ENCODE data around the gene HTR3D. TPM values are rescaled to one million over a fixed set of nuclear protein-coding genes. Genes with fewer than 3 reads are reported as not detected.
"Not testable (repeated sequence)": the region's sequence is repeated elsewhere in the genome, so short reads cannot be mapped to it uniquely, and the experiment has no call there.

Gene HTR3D
- total RNA-seq, 2 donors from 2014 or later: not detected

- intact Hi-C loops (cut with DNase I, micrococcal nuclease): loop anchor here in 1 of 2 donors (10.0 kb wide), 1 partner anchor 117 kb away; no protein-coding TSS in a partner anchor
- ATAC-seq: peak; percentile 73
- peak; percentile 37 for DNase-seq
These were observed 19.3 kb upstream of the HTR3D start for GRCh38 chr3:184011937-184012889.

- ATAC-seq (peak; percentile 47), DNase-seq (peak; percentile 24 to 46)
- intact Hi-C loops (cut with DNase I, micrococcal nuclease): loop anchor here in 1 of 2 donors (10.0 kb wide), 1 partner anchor 121 kb away; no protein-coding TSS in a partner anchor
These were observed 16.0 kb upstream of the HTR3D start for GRCh38 chr3:184015381-184016019.

DNA sequence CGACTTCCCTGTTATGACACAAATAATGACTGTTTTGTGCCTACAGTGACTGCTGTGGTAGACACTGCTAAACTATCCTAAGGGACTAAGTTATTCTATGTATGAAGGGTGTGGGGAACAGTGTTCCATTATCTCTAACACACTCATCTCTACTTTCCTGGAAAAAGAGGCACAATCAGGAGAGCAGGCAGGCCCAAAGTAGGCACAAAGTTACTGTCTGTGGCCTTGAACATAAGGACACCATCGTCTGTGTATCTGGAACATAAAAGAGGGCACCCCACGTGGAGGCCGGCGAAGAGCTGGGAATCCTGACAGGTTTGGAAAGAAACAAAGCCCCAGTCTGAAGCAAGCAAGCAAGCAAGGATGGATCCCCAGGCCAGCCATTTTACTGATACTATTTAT is 15.4 kb upstream of the HTR3D start:
- no peak for ATAC-seq
- DNase-seq: no peak
- intact Hi-C loops (cut with DNase I, micrococcal nuclease): loop anchor here in 1 of 2 donors (10.0 kb wide), 1 partner anchor 121 kb away; no protein-coding TSS in a partner anchor

GRCh38 chr3:184016811-184017671 is 14.5 kb upstream of the HTR3D start:
- DNase-seq: peak; percentile 54 to 70

GRCh38 chr3:184017672-184018423 is 13.7 kb upstream of the HTR3D start, which contains the start of gene ABCC5:
Gene ABCC5 (minus strand): TSS chr3:184017884. CDS start chr3:184014392, 3,492 bp downstream.
- ATAC-seq (peak; percentile 94), DNase-seq (peak; percentile 92 to 94)
- intact Hi-C loops (cut with DNase I, micrococcal nuclease): loop anchor here in 1 of 2 donors (10.0 kb wide), 1 partner anchor 123 kb away; no protein-coding TSS in a partner anchor

More at GRCh38 chr3:184016811-184017671, 14.5 kb upstream of the HTR3D start:
- intact Hi-C loops (cut with DNase I, micrococcal nuclease): loop anchor here in 1 of 2 donors (10.0 kb wide), 1 partner anchor 122 kb away; no protein-coding TSS in a partner anchor
- peak; percentile 81 for ATAC-seq

DNA sequence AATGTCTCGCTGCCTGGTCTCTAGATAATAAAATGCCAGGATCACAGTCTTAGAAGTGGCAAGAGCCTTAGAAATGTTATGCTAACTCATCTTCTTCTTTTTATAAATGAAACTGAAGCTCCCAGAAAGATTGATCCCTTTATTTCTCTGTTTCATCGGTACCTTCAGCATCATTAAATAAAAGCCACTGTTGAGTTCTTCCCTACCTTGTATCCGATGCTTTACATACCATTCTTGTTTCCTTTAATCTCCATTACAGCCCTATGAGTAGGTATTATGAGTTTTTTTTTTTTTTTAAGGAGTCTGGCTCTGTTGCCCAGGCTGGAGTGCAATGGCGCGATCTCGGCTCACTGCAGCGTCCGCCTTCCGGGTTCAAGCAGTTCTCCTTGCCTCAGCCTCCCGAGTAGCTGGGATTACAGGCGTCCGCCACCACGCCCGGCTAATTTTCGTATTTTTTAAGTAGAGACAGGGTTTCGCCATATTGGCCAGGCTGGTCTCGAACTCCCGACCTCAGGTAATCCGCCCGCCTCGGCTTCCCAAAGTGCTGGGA is 13.0 kb upstream of the HTR3D start:
- intact Hi-C loops (cut with DNase I, micrococcal nuclease): loop anchor here in 1 of 2 donors (10.0 kb wide), 1 partner anchor 124 kb away; no protein-coding TSS in a partner anchor
- ATAC-seq (no peak), DNase-seq (no peak)

GRCh38 chr3:184022323-184022722 is 9.2 kb upstream of the HTR3D start:
- intact Hi-C loops (cut with DNase I, micrococcal nuclease): no loop called here
- ATAC-seq (no peak), DNase-seq (no peak)

- not testable (repeated sequence) for DNase-seq, ATAC-seq
These were observed 6.3 kb upstream of the HTR3D start for GRCh38 chr3:184025256-184025655.

GRCh38 chr3:184028275-184028890 is 3.2 kb upstream of the HTR3D start:
- DNase-seq; ATAC-seq; intact Hi-C loops (cut with DNase I, micrococcal nuclease): not testable (repeated sequence)

More at GRCh38 chr3:184025256-184025655, 6.3 kb upstream of the HTR3D start:
- intact Hi-C loops (cut with DNase I, micrococcal nuclease): not testable (repeated sequence)

DNA sequence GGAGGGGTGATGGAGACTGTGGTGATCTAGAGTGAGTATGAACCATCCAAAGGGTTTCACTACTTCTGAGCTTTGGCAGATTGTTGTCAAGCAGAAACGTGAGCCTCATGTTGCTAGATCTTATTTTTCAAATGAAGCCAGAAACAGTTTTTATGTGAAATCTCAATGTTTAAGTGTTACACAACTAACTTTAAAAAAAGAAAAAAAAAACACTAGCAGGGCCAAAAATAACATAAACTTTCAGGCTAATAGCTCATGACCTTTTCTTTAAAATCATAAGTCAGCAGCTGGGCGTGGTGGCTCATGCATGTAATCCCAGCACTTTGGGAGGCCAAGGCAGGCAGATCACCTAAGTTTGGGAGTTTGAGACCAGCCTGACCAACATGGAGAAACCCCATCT is 2.1 kb upstream of the HTR3D start:
- ATAC-seq (no peak), DNase-seq (no peak)
- intact Hi-C loops (cut with DNase I, micrococcal nuclease): no loop called here

GRCh38 chr3:184030536-184030935 is 1.0 kb upstream of the HTR3D start:
- ATAC-seq (no peak), DNase-seq (no peak)
- intact Hi-C loops (cut with DNase I, micrococcal nuclease): no loop called here

- DNase-seq: no peak
- intact Hi-C loops (cut with DNase I, micrococcal nuclease): no loop called here
- ATAC-seq: peak; percentile 42
These were observed 6.3 kb downstream of the HTR3D start for GRCh38 chr3:184037816-184038215.

- DNase-seq; ATAC-seq; intact Hi-C loops (cut with DNase I, micrococcal nuclease): not testable (repeated sequence)
These were observed 6.8 kb downstream of the HTR3D start for GRCh38 chr3:184038307-184038706.

GRCh38 chr3:184039414-184039813 is 7.9 kb downstream of the HTR3D start:
- no peak for ATAC-seq
- no peak for DNase-seq
- intact Hi-C loops (cut with DNase I, micrococcal nuclease): no loop called here

- peak; percentile 51 for ATAC-seq
- intact Hi-C loops (cut with DNase I, micrococcal nuclease): no loop called here
- no peak for DNase-seq
These were observed 8.5 kb downstream of the HTR3D start for GRCh38 chr3:184040010-184040409.

GRCh38 chr3:184042617-184043016 is 11.1 kb downstream of the HTR3D start:
- ATAC-seq (no peak), DNase-seq (no peak)
- intact Hi-C loops (cut with DNase I, micrococcal nuclease): no loop called here

- ATAC-seq (no peak), DNase-seq (no peak)
- intact Hi-C loops (cut with DNase I, micrococcal nuclease): no loop called here
These were observed 14.5 kb downstream of the HTR3D start for GRCh38 chr3:184045995-184046394.
